Neural cell (in vitro differentiated cells): ENCODE measurements around the gene ARL2BP. TPM values are rescaled to one million over a fixed set of nuclear protein-coding genes. Genes with fewer than 3 reads are reported as not detected.

ENCODE experiments used
- H2AFZ ChIP-seq: fragments of 200-600, 300-800 bp; sonication (generic), shearing (Covaris generic); 2 replicates; pipeline ENCODE4 v1.6.0; 2014; ENCODE audit warnings: low read depth, mild to moderate bottlenecking, antibody characterized with exemption, low read length, moderate library complexity
- H3F3A ChIP-seq: fragments of 200-600 bp; shearing (Covaris generic); 2 replicates; pipeline ENCODE4 v1.6.1; 2016; ENCODE audit warnings: mild to moderate bottlenecking, moderate library complexity, mixed read lengths, antibody characterized with exemption, low read length; ENCODE audit not compliant: insufficient read depth, poor library complexity, severe bottlenecking
- H3K27ac ChIP-seq: fragments of 200-600, 300-800 bp; sonication (generic), shearing (Covaris generic); 2 replicates; pipeline ENCODE4 v1.5.1; 2014; ENCODE audit warnings: mild to moderate bottlenecking, low read length, moderate library complexity
- H3K27me3 ChIP-seq: fragments of 300-800, 200-600 bp; sonication (generic), shearing (Covaris generic); 2 replicates; pipeline ENCODE4 v1.6.0; 2014; ENCODE audit warnings: mild to moderate bottlenecking, low read depth, low read length, moderate library complexity; ENCODE audit not compliant: insufficient read depth
- H3K36me3 ChIP-seq: fragments of 300-800, 200-600 bp; sonication (generic), shearing (Covaris generic); 2 replicates; pipeline ENCODE4 v1.5.1; 2014; ENCODE audit warnings: mild to moderate bottlenecking, antibody characterized with exemption, low read length, moderate library complexity; ENCODE audit not compliant: insufficient read depth
- H3K4me2 ChIP-seq: fragments of 300-800, 200-600 bp; sonication (generic), shearing (Covaris generic); 2 replicates; pipeline ENCODE4 v1.6.0; 2014; ENCODE audit warnings: mild to moderate bottlenecking, low read length
- H3K4me3 ChIP-seq: fragments of 300-800, 200-600 bp; sonication (generic), shearing (Covaris generic); 2 replicates; pipeline ENCODE4 v1.5.1; 2014; ENCODE audit warnings: mild to moderate bottlenecking, low read length, moderate library complexity
- H3K79me2 ChIP-seq: fragments of 200-600 bp; shearing (Covaris generic); replicated peaks from 2 replicates; pipeline ENCODE4 v1.6.0; 2014; ENCODE audit warnings: mild to moderate bottlenecking, low read length, moderate library complexity; ENCODE audit not compliant: insufficient read depth
- H3K9ac ChIP-seq: fragments of 300-800, 200-600 bp; sonication (generic), shearing (Covaris generic); 2 replicates; pipeline ENCODE4 v1.6.1; 2016; ENCODE audit warnings: mild to moderate bottlenecking, low read length, mixed read lengths
- H3K9me2 ChIP-seq: fragments of 200-600 bp; shearing (Covaris generic); 2 replicates; pipeline ENCODE4 v1.6.1; 2016; ENCODE audit warnings: mild to moderate bottlenecking, low read length, mixed read lengths; ENCODE audit not compliant: insufficient read depth
- H3K9me3 ChIP-seq: fragments of 200-600, 300-800 bp; sonication (generic), shearing (Covaris generic); 2 replicates; pipeline ENCODE4 v1.6.1; 2016; ENCODE audit warnings: mild to moderate bottlenecking, mixed run types, low read length, moderate library complexity, mixed read lengths
- H4K20me1 ChIP-seq: fragments of 200-600 bp; shearing (Covaris generic); 2 replicates; pipeline ENCODE4 v1.6.1; 2016; ENCODE audit warnings: mild to moderate bottlenecking, mixed run types; ENCODE audit not compliant: insufficient read depth
- CTCF ChIP-seq: fragments of 450-650 bp; IDR thresholded peaks from 2 replicates; pipeline ENCODE4 v1.5.1; 2014; ENCODE audit warnings: antibody characterized with exemption, mild to moderate bottlenecking, moderate library complexity; ENCODE audit not compliant: poor library complexity, severe bottlenecking
- EP300 ChIP-seq: fragments of 450-650 bp; conservative IDR thresholded peaks from 2 replicates; pipeline ENCODE4 v1.6.1; 2014; ENCODE audit warnings: antibody characterized with exemption, mild to moderate bottlenecking, moderate library complexity; ENCODE audit not compliant: poor library complexity, severe bottlenecking
- EZH2 ChIP-seq: fragments of 200-600, 300-800 bp; shearing (Covaris generic), sonication (generic); IDR thresholded peaks from 2 replicates; pipeline ENCODE4 v1.6.1; 2014; ENCODE audit warnings: antibody characterized with exemption, low read length, borderline replicate concordance, mild to moderate bottlenecking; ENCODE audit not compliant: insufficient read depth, poor library complexity, severe bottlenecking
- MXI1 ChIP-seq: fragments of 450-650 bp; conservative IDR thresholded peaks from 2 replicates; pipeline ENCODE4 v1.6.1; 2014; ENCODE audit warnings: antibody characterized with exemption, mild to moderate bottlenecking; ENCODE audit not compliant: poor library complexity, severe bottlenecking
- POLR2AphosphoS5 ChIP-seq: IDR thresholded peaks from 2 replicates; pipeline ENCODE4 v1.6.1; 2012
- RAD21 ChIP-seq: fragments of 450-650 bp; conservative IDR thresholded peaks from 2 replicates; pipeline ENCODE4 v1.6.1; 2014; ENCODE audit warnings: antibody characterized with exemption, mild to moderate bottlenecking, moderate library complexity
- REST ChIP-seq: IDR thresholded peaks from 2 replicates; pipeline ENCODE4 v1.6.1; 2012; ENCODE audit warnings: borderline replicate concordance
- SMC3 ChIP-seq: fragments of 450-650 bp; conservative IDR thresholded peaks from 2 replicates; pipeline ENCODE4 v1.6.1; 2014; ENCODE audit warnings: antibody characterized with exemption, mild to moderate bottlenecking, moderate library complexity; ENCODE audit not compliant: poor library complexity
- TAF1 ChIP-seq: IDR thresholded peaks from 2 replicates; pipeline ENCODE4 v1.6.1; 2012; ENCODE audit warnings: low read depth
- polyA plus RNA-seq: library from polyadenylated mRNA; depleted of rRNA; stranded (reverse); fragments of >200 nt; gene quantifications from 2 replicates; pipeline ENCODE4 v1.2.3, GENCODE V29; 2014

The ARL2BP gene
- polyA plus RNA-seq, 1 donor from 2014 or later, result 153 TPM

DNA sequence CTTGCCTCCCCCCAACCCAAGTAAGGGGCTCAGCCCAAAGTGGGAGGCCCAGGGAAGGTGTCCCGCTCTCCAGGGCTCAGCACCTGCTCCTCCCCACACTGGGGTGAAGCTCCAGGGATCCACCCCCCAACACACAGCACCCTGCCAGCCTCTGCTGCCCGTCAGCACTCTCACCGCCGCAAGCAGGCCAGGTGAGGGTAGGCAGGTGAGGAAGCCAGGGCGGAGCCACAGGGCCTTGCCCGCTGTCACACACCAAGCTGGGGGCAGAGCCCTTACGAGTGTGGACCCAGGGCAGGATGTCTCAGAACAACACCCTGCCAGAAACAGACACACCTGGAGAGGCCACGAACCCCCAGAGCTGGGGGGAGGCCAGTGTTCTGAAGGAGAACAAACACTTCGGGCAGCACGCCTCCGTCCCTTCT, 19.9 kb downstream of the ARL2BP start:
- Histone ChIP-seq H3K36me3 (no peaks in the 10 kb centered on the region), H3K9ac (no peak overlapping the region), H3K4me2 (no peak overlapping the region), H3K9me2 (no peaks in the 10 kb centered on the region), H3K27ac (no peak overlapping the region), H3F3A (no peaks in the 10 kb centered on the region), H3K79me2 (no peaks in the 10 kb centered on the region), H3K9me3 (no peaks in the 10 kb centered on the region), H4K20me1 (no peaks in the 10 kb centered on the region), H3K4me3 (no peak overlapping the region), H2AFZ (no peak overlapping the region), H3K27me3 (no peaks in the 10 kb centered on the region)
- TF ChIP-seq EP300, result no peak
- no peak for TF ChIP-seq TAF1
- no peak for TF ChIP-seq RAD21
- no peak for TF ChIP-seq SMC3
- TF ChIP-seq CTCF, result no peak

GRCh38 chr16:57265850-57266530, 20.9 kb downstream of the ARL2BP start:
- no peaks in the 10 kb centered on the region for H3K79me2 ChIP-seq
- no peaks in the 10 kb centered on the region for H3F3A ChIP-seq
- no peaks in the 10 kb centered on the region for H3K9me3 ChIP-seq
- H3K4me3 ChIP-seq, result no peak overlapping the region
- H4K20me1 ChIP-seq, result no peaks in the 10 kb centered on the region
- no peaks in the 10 kb centered on the region for H3K27me3 ChIP-seq
- H2AFZ ChIP-seq, result no peak overlapping the region
- no peaks in the 10 kb centered on the region for H3K36me3 ChIP-seq
- no peak overlapping the region for H3K4me2 ChIP-seq
- H3K9me2 ChIP-seq, result no peaks in the 10 kb centered on the region
- TF ChIP-seq MXI1 (no peak), EZH2 (no peak), TAF1 (no peak), RAD21 (no peak), POLR2AphosphoS5 (no peak), CTCF (no peak), SMC3 (no peak), EP300 (no peak), REST (no peak)
- no peak overlapping the region for H3K9ac ChIP-seq
- H3K27ac ChIP-seq, result no peak overlapping the region
